Brain microvascular endothelial cell (primary cell): ENCODE data around the gene RAC2.
"Not testable (repeated sequence)": the region's sequence is repeated elsewhere in the genome, so short reads cannot be mapped to it uniquely, and the experiment has no call there.

Experiments
- DNase-seq: peaks from one replicate; pipeline ENCODE4 v3.0.0-alpha.2; 2020
- H3K27ac ChIP-seq: fragments of 250-450 bp; sonication (Bioruptor Pico); 2 replicates; pipeline ENCODE4 v1.5.1; 2020; ENCODE audit warnings: mild to moderate bottlenecking, moderate library complexity
- H3K27me3 ChIP-seq: fragments of 250-450 bp; sonication (Bioruptor Pico); replicated peaks from 2 replicates; pipeline ENCODE4 v1.5.1; 2020; ENCODE audit warnings: mild to moderate bottlenecking
- H3K36me3 ChIP-seq: fragments of 250-450 bp; sonication (Bioruptor Pico); replicated peaks from 2 replicates; pipeline ENCODE4 v1.5.1; 2020; ENCODE audit warnings: mild to moderate bottlenecking
- H3K4me3 ChIP-seq: 2 replicates; pipeline ENCODE4 v1.5.1; 2011; ENCODE audit warnings: low read depth, mild to moderate bottlenecking, control low read depth, low read length, moderate library complexity
- in situ Hi-C: cut with HindIII; loops from 2 replicates; pipeline ENCODE4 v1.10.0; 2017; ENCODE audit warnings: low sequenced_read_pairs, low pct_ligation_motif_present
- TF ChIP-seq, protein P1 (sequence below): IDR thresholded peaks from 2 replicates; pipeline ENCODE4 v1.5.1; 2011; ENCODE audit warnings: low read depth, mild to moderate bottlenecking, moderate library complexity, low read length, control low read depth, inconsistent platforms; ENCODE audit errors: missing control alignments

RAC2 gene

DNA sequence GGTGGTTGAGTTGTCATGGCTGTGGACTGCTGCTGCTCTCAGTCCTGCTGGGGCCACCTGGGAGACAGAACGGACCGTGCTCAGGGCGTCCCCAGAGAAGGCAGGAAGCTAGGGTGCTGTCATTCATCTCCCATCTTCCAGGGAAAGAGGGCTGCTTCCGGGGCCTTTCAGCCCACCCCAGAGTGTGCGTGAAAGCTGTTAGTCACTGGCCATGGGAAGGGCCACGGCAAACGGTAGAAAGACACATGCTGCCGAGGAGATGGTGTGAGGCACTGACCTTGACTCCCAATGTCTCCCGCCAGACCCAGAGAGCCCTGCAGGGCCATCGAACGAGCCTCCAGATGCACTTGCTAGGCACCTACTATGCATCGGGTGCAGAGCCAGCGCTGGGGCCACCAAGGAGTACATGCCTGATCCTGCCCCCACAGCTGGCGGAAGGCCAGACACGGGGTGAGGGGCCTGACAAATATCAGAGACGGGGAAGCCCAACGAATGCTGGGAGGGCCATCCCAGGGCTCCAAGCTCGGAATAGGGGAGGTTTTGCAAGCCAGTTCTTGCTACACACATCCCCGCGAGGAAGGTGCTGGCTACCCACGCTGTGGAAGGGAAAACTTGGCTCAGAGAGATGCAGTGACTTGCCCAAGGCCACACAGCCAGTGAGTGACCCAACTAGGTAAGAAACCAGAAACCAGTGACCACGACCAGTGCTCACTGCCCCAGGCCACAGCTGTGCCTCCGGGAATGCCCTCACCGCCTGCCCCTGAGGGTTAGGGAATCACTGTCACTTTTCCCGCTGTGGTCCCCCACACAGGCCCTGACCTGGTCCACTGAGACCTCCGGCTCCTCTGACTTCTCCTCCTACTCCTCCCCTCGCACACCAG lies 10.1 kb downstream of the RAC2 start:
- Histone ChIP-seq H3K36me3 (peaks cover 7% of the 10 kb centered on the region), H3K4me3 (no peak overlapping the region), H3K27me3 (no peaks in the 10 kb centered on the region), H3K27ac (no peak overlapping the region)
- no peak for DNase-seq
- TF ChIP-seq, protein P1, sequence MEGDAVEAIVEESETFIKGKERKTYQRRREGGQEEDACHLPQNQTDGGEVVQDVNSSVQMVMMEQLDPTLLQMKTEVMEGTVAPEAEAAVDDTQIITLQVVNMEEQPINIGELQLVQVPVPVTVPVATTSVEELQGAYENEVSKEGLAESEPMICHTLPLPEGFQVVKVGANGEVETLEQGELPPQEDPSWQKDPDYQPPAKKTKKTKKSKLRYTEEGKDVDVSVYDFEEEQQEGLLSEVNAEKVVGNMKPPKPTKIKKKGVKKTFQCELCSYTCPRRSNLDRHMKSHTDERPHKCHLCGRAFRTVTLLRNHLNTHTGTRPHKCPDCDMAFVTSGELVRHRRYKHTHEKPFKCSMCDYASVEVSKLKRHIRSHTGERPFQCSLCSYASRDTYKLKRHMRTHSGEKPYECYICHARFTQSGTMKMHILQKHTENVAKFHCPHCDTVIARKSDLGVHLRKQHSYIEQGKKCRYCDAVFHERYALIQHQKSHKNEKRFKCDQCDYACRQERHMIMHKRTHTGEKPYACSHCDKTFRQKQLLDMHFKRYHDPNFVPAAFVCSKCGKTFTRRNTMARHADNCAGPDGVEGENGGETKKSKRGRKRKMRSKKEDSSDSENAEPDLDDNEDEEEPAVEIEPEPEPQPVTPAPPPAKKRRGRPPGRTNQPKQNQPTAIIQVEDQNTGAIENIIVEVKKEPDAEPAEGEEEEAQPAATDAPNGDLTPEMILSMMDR: no peak
- in situ Hi-C loops: no loop called here

DNA sequence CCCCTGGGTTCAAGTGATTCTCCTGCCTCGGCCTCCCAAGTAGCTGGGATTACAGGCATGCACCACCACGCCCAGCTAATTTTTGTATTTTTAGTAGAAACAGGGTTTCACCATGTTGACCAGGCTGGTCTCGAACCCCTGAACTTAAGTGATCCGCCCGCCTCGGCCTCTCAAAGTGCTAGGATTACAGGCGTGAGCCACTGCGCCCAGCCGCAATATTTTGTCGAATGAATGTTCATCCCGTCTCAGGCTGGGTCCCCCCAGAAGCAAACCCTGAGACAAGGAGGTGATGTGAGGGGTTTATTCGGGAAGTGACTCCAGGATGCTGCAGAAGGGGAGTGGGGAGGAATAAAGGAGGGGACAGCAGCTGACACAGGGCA lies 10.7 kb downstream of the RAC2 start:
- H3K27ac ChIP-seq, H3K4me3 ChIP-seq, in situ Hi-C loops, H3K36me3 ChIP-seq, H3K27me3 ChIP-seq, DNase-seq: not testable (repeated sequence)

DNA sequence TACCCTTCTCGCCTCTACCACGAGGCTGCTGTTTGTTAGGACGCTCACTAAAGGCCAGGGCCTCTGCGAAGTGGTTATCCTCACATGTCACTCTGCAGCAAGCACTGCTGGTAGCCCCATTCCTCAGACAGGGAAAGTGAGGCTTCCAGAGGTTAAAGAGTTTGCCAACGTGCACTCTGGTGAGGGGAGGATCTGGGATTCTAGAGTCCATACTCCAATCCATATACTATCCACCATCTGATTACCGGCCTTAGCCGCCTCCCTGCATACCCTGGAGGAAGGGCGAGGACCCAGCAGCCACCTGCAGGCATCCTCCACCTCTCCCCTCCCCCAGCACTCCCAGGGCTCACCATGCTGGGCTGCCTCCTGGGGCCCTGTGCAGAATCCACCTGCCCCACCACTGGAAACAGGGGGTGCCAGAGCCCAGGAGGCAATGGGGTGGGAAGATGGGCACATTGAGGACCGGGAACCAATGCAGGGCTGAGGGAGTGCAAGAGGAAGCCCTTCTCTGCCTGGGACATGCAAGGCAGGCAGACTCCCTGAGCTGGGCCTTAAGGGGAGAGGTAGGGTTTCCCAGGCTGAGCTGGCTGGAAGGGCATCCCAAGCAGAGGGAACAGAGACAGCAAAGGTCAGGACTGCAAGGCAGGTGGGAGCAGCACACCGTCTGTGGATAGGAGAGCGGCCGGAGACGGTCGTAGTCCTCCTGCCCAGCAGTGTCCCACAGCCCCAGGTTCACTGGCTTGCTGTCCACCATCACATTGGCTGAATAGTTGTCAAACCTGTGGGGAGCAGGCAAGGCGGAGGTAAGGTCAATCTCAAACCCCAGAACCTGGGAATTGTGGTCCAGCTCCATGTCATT lies 11.7 kb downstream of the RAC2 start:
- no peak overlapping the region for H3K27ac ChIP-seq
- in situ Hi-C loops: no loop called here
- H3K27me3 ChIP-seq: no peaks in the 10 kb centered on the region
- TF ChIP-seq, protein P1: no peak
- peaks cover 7% of the 10 kb centered on the region for H3K36me3 ChIP-seq
- DNase-seq: no peak
- no peak overlapping the region for H3K4me3 ChIP-seq

DNA sequence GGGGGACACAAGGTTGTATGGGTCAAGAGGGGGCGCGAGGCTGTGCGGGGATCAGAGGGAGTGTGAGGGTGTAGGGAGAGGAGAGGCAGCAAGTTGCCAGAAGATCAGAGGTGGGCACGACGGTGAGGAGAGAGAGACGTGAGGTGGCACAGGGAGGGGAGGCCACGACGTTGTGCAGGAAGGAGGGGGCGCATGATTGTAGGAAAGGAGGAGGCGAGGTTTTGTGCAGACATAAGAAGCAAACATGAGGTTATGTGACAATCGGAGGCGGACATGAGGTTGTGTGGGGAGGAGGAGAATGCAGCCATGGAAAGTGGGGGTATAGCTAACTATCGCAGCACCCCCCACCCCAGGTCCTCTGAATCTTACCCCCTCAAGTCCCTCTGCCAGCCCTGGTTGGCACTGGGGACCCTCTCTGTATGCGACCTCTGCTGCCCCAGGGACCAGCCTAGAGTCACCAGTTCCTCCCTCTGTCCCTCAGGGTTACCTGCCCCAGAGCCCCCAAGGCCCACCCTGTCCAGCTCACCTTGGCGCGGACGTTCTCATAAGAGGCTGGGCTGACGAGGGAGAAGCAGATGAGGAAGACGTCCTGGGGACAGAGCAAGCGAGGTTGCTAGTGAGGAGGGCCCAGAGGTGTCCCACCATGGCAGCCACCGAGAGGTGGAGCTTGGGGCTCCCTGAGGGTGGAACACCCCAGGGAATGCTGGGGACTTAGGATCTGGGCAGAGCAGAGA lies 12.5 kb downstream of the RAC2 start:
- no peak for DNase-seq
- no peak overlapping the region for H3K27ac ChIP-seq
- in situ Hi-C loops: no loop called here

DNA sequence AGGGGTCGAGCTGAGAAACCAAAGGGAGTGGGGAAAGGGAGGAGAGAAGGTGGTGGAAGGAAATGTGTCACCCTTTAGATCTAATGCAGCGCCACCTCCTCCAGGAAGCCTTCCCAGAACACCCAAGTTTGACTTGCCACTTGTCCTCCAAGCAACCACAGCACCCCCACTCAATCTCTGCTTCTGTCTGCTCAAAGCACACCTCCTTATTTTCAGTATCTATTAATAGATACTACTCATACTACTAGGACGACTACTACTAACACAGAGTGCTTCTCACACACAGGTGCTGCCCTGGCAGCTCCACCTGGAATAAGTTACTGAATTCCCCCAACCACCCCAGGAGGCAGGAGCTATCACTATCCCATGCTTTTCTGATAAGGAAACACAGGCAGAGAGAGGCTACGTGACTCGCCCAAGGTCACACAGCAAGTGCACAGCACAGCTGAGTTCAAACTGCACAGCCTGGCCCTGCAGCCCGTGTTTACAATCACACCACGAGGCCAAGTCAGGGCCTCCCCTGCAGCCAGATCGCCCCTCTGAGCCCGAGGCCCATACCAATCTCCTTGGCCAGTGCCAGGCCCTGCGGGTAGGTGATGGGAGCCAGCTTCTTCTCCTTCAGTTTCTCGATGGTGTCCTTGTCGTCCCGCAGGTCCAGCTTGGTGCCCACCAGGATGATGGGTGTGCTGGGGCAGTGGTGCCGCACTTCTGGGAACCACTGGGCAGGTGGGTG lies 13.2 kb downstream of the RAC2 start:
- in situ Hi-C loops: no loop called here
- H3K27me3 ChIP-seq: no peaks in the 10 kb centered on the region
- no peak overlapping the region for H3K4me3 ChIP-seq
- no peak overlapping the region for H3K27ac ChIP-seq
- H3K36me3 ChIP-seq: peaks cover 10% of the 10 kb centered on the region
- DNase-seq: no peak
- TF ChIP-seq, protein P1: no peak

More for the DNA sequence above, 12.5 kb downstream of the RAC2 start:
- Histone ChIP-seq H3K36me3 (peaks cover 6% of the 10 kb centered on the region), H3K4me3 (no peak overlapping the region), H3K27me3 (no peaks in the 10 kb centered on the region)
- TF ChIP-seq, protein P1: no peak
